Germinal center (tissue), 1 donor: ENCODE results near the gene GRAMD1A.
"Not testable (repeated sequence)": the region's sequence is repeated elsewhere in the genome, so short reads cannot be mapped to it uniquely, and the experiment has no call there.

Experiments
- DNase-seq: peaks from one replicate; pipeline ENCODE4 v3.0.0; 2012; ENCODE audit warnings: mixed read lengths, low spot score

The GRAMD1A gene

GRCh38 chr19:35004517-35005255 lies 4.6 kb downstream of the GRAMD1A start:
- no peak for DNase-seq

- DNase-seq = no peak
Observed at GRCh38 chr19:35005256-35005977, 5.3 kb downstream of the GRAMD1A start.

GRCh38 chr19:35006007-35006341 lies 5.9 kb downstream of the GRAMD1A start:
- not testable (repeated sequence) for DNase-seq

DNA sequence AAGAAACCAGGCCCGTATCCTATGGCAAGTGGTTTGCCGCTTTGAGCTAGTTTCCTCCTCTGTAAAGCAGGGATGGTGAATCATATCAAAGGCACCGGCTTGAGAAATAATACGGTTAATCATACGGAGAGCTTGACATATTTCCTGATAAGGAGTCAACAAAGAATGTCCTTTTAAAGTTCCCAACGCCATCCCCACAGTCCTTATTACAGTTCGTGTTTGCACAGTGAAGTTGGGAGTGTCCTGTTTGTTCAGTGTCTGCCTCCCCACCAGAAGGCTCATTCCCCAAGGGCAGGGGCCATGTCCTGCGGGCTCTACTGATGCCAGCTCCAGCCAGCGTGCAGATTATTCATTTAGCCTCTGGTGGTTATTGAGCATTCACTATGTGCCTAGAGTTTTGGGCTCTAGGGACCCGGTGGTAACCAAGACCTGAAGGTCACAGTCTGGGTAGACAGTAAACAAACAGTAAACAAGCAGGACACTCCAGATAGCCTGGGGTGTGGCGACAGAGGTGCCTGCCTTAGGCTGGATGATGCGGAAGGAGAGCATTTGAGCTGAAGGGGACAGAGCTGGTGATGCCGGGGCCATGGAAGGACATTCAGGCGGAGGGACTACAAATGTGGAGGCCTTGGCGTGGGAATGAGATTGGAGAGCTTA lies 6.3 kb downstream of the GRAMD1A start:
- DNase-seq = no peak

DNA sequence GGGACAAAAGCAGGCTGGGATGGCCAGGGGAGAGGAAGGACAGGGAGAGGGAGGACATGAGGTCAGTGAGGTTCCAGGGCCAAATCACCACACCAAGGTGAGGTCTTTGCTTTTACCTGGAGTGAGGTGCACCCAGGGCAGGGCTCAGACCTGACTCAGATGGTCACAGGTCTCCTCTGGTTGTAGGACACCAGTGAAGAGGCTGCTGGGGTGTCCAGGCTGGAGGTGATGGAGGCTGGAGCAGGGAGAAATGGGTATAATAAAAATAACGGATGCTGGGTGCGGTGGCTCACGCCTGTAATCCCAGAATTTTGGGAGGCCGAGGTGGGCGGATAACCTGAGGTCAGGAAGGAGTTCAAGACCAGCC lies 6.9 kb downstream of the GRAMD1A start:
- no peak for DNase-seq

DNA sequence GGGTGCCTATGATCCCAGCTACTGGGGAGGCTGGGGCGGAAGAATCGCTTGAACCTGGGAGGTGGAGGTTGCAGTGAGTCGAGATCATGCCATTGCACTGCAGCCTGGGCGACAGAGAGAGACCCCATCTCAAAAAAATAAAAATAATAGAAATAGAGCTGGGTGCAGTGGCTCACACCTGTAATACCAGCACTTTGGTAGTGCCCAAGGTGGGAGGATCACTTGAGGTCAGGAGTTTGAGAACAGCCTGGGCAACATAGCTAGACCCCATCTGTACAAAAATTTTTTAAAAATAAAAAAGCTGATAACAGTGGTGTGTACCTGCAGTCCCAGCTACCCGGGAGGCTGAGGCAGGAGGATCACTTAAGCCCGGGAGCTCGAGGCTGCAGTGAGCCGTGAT lies 7.3 kb downstream of the GRAMD1A start:
- DNase-seq = not testable (repeated sequence)

DNA sequence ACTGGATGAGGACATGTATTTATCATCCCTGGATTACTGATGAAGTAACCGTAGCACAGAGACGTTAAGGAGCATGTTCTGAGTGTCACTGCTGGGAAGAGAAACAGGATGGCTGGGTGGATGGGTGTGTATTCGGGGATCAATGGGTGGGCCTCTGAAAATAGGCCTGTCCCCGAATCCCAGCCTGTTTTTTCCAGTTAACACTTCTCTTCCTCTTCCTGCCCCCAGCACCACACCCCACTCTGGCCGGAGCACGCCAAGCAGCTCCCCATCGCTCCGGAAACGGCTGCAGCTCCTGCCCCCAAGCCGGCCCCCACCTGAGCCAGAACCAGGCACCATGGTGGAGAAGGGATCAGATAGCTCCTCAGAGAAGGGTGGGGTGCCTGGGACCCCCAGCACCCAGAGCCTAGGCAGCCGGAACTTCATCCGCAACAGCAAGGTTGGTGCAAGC lies 8.8 kb downstream of the GRAMD1A start:
- no peak for DNase-seq

- DNase-seq = no peak
Observed at GRCh38 chr19:35009424-35010415, 9.6 kb downstream of the GRAMD1A start.

DNA sequence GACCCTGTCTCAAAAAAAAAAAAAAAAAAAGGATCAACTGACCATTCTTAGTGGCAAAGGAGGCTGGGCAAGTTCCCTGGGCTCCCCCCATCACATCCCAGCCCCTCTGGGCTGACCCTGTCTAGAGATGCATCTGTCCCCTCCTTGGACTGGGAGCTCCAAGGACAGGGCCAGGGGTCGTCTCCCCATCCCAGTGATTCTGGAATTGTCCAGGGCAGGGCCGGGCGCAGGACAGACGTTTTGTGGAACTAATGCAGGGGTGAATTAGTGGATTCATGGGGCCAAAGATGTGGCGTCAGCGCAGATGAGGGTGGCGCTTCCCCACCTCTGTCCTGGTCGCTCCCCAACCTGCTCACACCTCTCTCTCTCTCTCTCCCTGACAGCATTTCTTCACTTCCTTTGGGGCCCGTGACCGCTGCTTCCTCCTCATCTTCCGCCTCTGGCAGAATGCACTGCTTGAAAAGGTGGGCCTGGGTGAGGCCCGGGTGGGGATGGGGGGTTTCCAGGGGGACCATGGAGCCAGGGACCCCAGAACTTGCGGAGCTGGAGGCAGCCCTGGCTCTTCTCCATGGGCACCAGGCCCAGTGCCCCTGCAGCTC lies 11.1 kb downstream of the GRAMD1A start:
- DNase-seq = no peak

GRCh38 chr19:35011737-35012682 lies 11.9 kb downstream of the GRAMD1A start:
- DNase-seq = no peak

- peak; percentile 86 for DNase-seq
Observed at GRCh38 chr19:35013041-35013819, 13.1 kb downstream of the GRAMD1A start.

DNA sequence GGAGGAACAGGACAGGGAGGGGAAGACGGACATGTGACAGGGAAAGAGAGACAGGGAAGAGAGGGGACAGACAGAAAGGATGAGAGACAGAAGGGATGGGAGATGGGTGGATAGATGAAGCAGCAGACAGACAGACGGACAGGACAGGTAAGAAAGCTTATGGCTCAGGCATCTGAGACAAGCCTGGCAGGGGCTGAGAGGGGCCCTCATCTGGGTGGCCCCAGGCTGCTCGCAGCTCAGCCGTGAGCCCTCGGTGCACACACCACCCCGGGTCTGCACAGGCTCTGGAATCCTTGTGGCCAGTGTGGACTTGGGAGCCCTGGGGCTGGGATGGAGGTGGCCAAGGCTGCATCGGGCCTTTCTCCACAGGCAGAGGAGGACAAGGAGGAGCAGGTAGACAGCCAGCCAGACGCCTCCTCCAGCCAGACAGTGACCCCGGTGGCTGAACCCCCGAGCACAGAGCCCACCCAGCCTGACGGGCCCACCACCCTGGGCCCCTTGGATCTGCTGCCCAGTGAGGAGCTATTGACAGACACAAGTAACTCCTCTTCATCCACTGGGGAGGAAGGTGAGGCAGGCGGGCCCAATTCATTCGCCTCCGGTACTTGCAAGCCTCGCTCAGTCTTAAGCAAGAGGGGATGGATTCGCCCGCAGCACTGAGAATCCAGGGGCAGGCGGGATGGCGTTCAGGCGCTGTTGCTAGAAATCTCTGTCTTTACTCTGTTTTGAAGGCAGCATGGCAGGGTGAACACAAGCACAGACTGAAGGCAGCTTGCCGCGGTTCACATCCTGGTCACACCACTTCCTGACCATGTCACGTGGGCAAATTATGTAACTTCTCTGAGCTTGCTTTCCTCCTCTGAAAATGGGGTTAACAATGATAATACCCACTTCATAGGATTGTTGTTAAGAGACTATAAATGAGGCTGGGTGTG lies 14.0 kb downstream of the GRAMD1A start:
- no peak for DNase-seq

DNA sequence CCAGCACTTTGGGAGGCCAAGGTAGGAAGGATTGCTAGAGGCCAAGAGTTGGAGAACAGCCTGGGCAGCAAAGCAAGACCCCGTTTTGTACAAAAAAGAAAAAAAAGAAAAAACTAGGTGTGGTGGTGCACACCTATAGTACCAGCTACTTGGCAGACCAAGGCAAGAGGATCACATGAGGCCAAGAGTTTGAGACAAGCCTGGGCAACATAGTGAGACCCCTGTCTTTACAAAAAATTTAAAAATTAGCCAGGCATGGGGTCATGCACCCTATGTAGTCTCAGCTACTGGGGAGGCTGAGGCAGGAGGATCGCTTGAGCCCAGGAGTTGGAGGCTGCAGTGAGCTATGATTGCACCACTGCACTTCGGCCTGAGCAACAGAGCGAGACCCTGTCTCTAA lies 14.7 kb downstream of the GRAMD1A start:
- not testable (repeated sequence) for DNase-seq

- no peak for DNase-seq
Observed at GRCh38 chr19:35015270-35015953, 15.3 kb downstream of the GRAMD1A start.

DNA sequence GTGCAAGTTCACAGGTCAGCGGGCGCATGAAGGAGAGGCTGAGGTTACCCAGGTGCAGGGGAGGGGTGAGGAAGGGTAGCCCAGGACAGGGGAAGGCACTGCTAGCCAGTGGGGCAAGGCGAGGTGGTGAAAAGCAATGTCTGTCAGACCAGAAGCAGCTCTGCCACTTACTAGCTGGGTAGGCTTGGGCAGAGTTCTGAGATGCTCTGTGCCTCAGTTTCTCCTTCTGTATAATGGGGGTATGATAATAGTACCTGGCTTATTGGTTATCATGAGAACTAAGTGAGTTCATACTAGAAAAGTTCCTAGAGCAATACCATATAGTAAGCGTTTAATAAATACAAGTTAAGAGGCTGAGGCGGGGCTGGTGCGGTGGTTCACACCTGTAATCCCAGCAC lies 15.8 kb downstream of the GRAMD1A start:
- no peak for DNase-seq

- no peak for DNase-seq
Observed at GRCh38 chr19:35017507-35017906, 17.4 kb downstream of the GRAMD1A start.

DNA sequence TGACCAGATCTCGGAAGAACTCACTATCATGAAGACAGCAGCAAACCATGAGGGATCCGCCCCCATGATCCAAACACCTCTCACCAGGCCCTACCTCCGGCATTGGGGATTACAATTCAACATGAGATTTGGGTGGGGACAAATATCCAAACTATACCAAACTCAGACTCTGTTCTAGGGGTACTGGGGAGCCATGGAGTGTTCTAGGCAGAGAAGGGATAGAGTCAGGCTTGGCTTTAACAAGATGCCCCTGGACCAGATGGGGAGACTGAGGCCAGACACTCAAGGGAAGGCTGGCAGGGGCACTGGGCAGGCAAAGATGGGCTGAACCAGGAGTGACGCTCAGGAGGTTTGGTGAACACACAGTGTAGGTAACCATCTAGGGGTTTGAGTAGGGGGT lies 18.3 kb downstream of the GRAMD1A start:
- DNase-seq = no peak

- no peak for DNase-seq
Observed at GRCh38 chr19:35019144-35019543, 19.0 kb downstream of the GRAMD1A start.
